Erythroblast (primary cell): ENCODE data around the gene N4BP3.

Source experiments
- GATA1 ChIP-seq: IDR thresholded peaks from 2 replicates; pipeline ENCODE4 v1.6.1; 2011; ENCODE audit warnings: low read depth, mild to moderate bottlenecking, control low read depth, low read length, moderate library complexity
- POLR2A ChIP-seq: IDR thresholded peaks from 2 replicates; pipeline ENCODE4 v1.6.1; 2011; ENCODE audit warnings: mild to moderate bottlenecking, low read length

- TF ChIP-seq POLR2A (no peak), GATA1 (no peak)
These were observed 29.9 kb downstream of the N4BP3 start for GRCh38 chr5:178143246-178143645.
